ENCODE measurements around the gene LRRTM2.
"Not testable (repeated sequence)": the region's sequence is repeated elsewhere in the genome, so short reads cannot be mapped to it uniquely, and the experiment has no call there.

The LRRTM2 gene

DNA sequence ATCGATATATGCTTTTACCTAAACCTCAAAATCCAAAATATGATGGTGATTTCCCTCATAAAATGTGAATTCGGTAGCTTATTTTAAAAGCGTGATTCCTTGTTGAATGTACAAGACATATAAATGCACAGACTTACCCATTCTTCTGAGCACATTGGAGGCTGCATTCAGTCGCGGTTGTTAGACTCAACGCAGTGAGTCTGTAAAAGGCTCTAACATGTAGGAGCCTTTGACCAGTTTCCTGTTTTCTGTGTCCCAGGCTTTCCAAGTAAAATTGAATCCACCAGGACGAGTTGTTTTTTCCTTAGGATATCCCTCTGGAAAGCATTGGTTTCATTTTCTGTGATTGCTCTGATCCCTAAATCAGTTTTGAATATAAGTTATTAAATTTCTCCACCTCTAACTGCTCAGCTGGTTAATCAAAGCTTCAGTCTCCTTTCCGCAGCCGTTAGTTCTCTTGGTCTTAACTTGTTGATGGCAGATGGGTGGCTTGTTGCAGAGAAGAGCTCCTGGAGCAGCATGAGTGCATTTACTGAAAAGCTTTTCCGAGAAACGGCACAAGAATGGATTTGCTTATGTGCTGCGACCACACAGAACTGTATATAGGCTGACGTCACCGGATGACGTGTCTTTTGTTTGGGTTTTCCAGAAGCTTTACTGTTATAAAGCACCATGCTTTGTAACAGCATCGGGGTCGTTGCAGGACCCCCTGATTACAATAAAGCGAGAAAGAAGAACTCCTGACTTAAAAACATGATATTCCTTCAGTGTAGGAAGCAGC is at the start of gene LRRTM2:
Gene LRRTM2 (minus strand): TSS at position 565 of the 781 bp plus-strand sequence. CDS start 424 bp downstream, at position 141.
- DNase-seq: no peak

DNA sequence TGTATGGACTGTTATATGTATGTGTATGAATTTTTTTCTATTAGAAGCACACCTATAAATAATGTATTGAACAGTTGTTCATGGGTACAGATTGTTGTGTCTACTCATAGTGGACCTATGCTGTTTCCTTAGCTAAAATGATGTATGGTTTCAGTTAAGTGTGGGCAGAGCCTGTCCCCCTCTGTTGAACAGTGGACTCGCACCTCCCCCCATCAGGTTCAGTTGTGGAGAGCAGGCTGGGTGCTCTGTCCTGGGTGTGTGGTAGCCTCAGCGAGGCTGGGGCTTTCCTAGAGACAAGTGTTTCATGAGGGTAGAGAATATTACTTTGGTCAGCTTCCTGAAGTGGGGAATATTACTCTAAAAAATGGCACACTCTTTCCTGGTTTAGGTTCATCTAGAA is 47.4 kb upstream of the LRRTM2 start:
- DNase-seq: no peak

DNA sequence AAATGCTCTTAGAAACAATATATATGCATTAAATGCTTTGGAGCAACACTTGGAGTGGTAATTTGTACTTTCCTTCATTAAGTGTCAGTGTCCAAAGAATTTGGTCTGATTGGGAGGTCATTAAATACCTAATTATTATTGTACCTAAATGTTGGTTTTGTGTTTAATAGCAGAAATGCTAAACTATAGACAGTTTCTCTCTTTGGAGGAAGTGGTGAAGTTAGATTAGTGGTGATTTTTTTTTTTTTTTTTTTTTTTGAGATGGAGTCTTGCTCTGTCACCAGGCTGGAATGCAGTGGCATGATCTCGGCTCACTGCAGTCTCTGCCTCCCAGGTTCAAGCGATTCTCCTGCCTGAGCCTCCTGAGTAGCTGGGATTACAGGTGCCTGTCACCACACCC is 46.2 kb upstream of the LRRTM2 start:
- DNase-seq: not testable (repeated sequence)

DNA sequence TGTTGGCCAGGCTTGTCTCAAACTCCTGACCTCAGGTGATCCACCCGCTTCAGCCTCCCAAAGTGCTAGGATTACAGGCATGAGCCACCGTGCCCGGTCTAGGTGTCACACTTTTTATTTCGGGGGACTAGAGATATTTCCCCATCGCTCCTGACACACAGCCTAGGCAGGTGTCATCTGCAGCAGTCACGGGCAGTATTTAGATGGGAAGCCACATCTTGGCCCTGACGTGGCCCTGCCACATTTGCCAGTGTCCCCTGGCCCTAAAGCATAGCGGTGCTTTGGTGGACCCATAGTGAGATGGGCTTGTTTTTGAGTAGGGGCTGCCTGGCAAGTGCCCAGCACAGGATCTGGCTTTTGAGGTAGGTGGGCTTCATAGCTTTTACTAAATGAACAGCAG is 45.0 kb upstream of the LRRTM2 start:
- DNase-seq: no peak

GRCh38 chr5:138918686-138919085 is 43.6 kb upstream of the LRRTM2 start:
- no peak for DNase-seq

DNA sequence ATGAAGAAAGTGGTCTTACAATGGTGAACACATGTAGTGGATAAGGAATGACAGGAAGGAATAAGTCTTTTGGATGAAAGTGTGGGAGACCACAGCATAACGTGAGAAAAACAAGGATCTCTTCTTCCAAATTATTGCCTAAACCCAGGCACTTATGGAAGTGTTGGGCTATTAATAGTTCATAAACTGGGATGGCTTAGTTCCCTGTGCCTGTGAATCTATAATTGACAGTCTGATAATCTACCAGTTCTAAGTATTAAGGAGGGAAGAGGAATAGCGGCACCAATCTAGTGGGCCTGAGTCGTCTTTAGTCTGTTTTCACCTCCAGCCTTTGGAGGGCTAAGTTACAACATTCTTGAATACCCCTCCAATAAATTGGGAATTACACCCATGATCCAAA is 39.2 kb upstream of the LRRTM2 start:
- DNase-seq: no peak

- no peak for DNase-seq
Measured at GRCh38 chr5:138913773-138914172, 38.6 kb upstream of the LRRTM2 start.

DNA sequence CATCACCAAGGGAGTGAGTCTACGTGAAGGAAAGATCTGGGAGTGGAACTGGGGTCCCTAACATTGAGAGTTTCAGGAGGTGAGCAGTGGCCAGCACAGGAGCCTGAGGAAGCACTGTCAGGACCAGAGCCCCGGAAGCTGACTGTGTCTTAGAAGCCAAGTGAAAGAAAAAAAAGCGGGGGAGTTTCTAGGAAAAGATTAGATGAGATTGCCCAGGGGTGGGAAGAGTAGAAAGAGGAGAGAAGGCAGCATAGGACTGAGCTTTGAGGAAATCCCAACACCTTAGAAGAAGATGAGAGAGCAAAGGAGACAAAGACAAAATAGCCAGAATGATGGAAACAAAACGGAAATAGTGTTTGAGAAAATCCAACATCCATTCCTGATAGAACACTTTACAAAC is 37.0 kb upstream of the LRRTM2 start:
- DNase-seq: no peak

GRCh38 chr5:138911441-138911840 is 36.3 kb upstream of the LRRTM2 start:
- no peak for DNase-seq

- DNase-seq: no peak
Measured at GRCh38 chr5:138910546-138911185, 35.5 kb upstream of the LRRTM2 start.

GRCh38 chr5:138909734-138910133 is 34.6 kb upstream of the LRRTM2 start:
- DNase-seq: no peak

DNA sequence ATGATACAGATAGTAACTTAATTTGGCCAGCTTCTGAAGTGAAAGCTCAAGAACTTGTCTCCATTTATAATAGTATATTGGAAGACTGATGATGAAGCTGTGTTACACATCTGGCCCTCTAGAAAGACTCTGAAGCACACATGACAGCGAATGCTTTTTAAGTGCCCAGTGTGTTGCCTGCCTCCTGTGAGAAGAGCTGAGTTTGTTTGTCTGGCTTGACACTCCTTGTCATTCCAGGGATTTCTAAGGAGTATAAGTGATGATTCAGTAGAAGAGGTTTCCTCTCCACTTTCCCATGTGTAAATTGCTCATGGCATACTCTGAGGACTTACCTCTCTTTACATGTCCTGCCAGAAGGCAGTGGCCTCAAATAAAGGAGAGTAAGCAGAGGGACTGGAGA is 30.4 kb upstream of the LRRTM2 start:
- no peak for DNase-seq

DNA sequence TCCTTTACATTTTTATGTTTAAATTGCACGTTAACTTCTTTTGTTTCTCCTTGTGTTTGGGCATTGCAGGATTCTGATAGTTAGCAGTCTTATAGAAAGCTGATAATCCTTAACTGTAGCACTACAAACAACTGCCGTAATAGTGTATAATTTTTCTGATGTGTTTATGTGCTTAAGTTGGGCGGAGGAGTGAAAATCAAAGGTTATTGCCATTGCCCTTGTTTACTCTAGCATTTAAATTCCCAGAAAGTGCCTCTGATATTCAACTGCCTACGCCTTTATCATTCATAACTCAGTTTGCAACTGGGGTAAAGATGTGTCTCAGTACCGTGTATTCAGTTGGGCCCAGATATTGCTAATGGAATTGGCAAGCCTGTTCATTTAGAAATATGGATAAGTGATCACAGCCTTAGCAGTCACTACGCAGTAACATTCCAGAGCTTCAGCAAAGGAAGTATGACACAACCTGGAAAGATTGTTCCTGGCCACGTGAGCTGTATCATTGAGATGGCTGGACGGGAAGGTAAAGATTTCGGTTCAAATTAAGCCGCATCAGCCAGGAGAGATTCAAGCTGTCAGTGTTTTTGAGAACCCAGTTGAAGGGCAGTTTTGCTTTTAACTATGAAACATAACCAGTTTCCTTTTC is 28.1 kb upstream of the LRRTM2 start:
- DNase-seq: no peak

GRCh38 chr5:138901716-138902115 is 26.6 kb upstream of the LRRTM2 start:
- DNase-seq: no peak

GRCh38 chr5:138900281-138900965 is 25.3 kb upstream of the LRRTM2 start:
- DNase-seq: no peak

- no peak for DNase-seq
Measured at GRCh38 chr5:138898742-138899141, 23.6 kb upstream of the LRRTM2 start.

GRCh38 chr5:138898299-138898698 is 23.2 kb upstream of the LRRTM2 start:
- DNase-seq: no peak

- no peak for DNase-seq
Measured at GRCh38 chr5:138895918-138896317, 20.8 kb upstream of the LRRTM2 start.

- no peak for DNase-seq
Measured at GRCh38 chr5:138890644-138891043, 15.5 kb upstream of the LRRTM2 start.

GRCh38 chr5:138889994-138890393 is 14.9 kb upstream of the LRRTM2 start:
- DNase-seq: no peak

DNA sequence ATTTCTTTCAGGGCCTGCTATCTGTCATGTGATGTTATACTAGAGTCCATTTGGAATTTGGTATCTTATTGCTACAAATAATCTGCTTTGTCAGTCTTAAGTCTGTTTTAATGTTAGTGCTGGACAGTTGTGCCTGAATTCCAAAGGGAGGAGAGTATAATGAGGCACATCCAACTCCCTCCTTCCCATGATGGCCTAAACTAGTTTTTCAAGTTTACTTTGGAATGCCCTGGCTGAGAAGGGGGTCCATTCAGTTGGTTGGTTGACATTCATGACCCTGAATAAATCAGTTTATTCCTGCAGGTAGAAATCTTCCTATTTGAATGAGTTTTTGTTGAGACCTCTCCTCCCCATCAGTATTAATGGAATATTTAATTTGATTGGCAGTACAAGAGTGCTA is 9.4 kb upstream of the LRRTM2 start:
- no peak for DNase-seq

DNA sequence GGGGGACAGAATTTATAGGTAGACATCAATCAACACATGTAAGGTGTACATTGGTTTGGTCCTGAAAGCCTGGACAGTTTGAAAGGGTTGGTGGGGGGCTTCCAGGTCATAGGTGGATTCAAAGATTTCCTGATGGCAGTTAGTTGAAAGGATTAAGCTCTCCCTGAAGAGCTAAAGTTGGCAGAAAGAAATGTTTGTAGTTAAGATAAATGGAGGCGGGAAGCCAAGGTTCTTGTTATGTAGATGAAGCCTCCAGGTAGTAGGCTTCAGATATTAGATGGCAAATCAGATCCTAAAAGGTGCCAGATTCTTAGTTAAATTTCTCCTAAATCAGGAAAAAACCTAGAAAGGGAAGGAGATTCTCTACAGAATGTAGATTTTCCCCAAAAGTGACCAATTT is 9.0 kb upstream of the LRRTM2 start:
- no peak for DNase-seq

GRCh38 chr5:138883211-138883610 is 8.1 kb upstream of the LRRTM2 start:
- DNase-seq: no peak
